GM15510 (cell line): Measurements from ENCODE around the gene IFIT1B.

Experiments
- POLR2A ChIP-seq: IDR thresholded peaks from 3 replicates; pipeline ENCODE4 v1.6.1; 2011; ENCODE audit warnings: borderline replicate concordance; ENCODE audit not compliant: insufficient read length; ENCODE audit errors: extremely low read depth

The IFIT1B gene

DNA sequence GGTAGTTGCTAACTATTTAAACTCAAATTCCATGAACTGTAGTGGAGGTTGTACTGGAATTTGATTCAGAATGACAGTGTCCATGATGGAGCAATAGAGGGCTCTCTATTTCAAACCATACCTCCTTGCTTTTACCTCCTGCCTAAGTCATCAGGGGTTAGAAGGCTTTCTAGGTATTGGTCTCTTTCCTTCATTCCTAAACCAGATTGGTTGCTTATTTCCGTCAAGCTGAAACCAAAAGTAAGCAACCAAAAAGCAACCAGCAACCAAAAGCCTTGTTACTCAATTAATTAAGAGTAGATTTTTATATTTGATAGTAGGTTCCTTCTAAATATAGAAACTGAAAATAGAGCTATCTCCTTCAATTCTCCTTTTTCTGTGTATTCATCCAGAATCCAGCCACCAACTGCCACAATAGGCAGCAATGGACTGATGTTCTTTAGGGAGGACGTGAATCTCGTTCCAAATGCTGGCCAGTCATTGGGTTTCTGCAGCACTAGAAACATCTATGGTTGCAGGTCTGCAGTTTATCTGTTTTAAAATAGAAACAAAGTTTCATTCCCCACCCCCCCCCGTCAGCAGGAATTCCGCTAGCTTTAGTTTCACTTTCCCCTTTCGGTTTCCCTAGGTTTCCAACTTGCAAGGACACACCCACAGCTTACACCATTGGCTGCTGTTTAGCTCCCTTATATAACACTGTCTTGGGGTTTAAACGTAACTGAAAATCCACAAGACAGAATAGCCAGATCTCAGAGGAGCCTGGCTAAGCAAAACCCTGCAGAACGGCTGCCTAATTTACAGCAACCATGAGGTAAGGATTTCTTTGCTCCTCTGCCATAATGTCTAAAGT is 14.3 kb downstream of the IFIT1B start, which contains the start of gene IFIT1:
TSS of gene IFIT1 (plus strand) at position 717 of the 850 bp plus-strand sequence. CDS start at position 807, 90 bp downstream.
- TF ChIP-seq POLR2A, result peak; percentile 62

DNA sequence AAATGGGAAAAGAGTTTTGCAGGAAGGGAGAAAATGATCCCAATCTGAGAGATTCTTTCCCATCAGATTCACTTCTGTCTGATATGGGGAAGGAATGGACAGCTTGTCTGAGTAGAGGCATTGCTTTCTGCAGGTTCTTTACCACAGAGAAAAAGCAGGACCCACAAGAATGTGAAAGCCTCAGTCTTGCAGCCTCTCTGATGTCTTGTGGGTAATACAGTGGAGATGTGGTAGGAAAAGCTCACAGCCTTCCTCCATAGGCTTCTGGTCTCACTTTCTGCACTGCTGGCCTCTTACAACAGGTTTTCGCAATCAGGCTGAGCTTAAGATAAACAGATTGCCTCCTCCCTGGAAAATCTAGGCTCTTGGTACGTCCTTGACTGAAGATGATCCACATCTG is 15.1 kb downstream of the IFIT1B start:
- no peak for TF ChIP-seq POLR2A

DNA sequence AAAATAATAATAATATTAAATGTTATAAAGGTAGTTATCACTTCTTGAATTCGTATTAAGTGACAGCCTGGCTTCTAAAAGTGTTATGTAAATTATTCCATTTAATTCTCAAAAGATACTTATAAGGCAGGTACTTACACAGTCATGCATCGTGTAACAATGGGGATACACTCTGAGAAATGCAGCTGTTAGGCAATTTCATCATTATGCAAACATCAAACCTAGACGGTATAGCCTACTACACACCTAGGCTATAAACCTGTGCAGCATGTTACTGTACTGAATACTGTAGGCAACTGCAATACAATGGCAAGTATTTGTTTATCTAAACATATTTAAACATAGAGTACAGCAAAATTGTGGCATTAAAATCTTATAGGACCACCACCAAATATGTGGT is 16.0 kb downstream of the IFIT1B start:
- TF ChIP-seq POLR2A, result no peak

DNA sequence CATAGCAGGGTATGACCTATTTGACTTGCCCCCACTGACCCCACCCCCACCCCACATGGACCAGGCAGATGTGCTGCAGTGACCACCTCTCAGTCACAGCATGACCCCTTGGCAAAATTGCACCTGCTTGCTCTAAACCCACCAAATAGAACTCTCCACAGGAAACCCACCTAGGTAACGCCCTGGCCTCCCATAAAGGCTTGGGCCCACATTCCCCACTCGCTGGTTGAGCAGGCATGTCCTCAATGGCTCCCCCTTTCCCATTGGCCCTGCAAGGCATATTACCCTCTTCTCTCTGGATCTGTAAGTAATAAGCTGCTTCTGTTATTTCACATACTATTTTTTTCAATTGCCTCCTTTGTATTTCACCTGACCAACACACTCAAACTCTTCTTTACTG is 17.3 kb downstream of the IFIT1B start:
- no peak for TF ChIP-seq POLR2A

DNA sequence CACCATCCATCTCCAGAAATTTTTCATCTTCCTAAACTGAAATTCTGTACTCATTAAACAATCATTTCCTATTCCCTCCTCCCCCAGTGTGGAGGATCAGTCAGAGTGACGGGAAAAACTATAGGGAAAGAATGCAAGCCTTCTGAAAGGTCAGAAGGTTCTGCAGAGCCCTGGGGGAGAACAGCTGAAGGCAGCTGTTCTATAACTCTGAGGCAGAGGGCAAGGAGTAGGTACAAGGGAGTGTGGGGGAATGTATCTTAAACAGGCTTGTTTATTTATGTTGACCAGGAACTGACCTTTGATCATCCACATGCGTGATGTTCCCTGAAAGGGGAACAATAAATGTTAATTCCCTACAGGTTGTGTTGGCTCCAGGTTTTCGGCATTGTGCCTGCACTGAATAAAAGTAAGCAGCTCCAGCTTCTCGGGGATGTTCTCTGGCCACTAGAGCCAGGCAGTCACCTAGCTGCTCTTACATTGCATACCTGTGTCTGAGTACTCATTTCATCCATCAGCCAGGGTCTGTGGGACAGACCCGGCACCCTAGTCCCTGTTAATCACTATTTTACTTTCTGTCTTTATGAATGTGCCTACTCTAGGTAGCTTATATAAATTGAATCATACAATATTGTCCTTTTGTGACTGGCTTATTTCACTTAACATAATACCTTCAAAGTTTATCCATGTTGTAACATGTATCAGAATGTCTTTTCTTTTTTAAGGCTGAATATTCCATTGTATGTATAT is 20.3 kb downstream of the IFIT1B start:
- no peak for TF ChIP-seq POLR2A

DNA sequence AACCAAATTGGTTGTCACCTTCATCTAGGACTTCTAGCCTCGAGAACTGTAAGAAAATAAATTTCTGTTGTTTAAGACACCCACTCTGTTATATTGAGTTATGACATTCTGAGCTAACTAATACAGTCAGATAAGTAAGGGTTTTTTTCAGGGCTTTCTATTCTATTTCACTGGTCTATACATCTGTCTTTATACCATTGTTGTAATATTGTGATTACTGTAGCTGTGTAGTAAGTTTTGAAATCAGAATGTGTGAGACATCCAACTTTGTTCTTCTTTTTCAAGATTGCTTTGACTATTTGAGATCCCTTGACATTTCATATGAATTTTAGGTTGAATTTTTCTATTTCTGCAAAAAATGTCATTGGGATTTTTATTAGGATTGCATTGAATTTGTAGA is 22.1 kb downstream of the IFIT1B start:
- TF ChIP-seq POLR2A, result no peak

DNA sequence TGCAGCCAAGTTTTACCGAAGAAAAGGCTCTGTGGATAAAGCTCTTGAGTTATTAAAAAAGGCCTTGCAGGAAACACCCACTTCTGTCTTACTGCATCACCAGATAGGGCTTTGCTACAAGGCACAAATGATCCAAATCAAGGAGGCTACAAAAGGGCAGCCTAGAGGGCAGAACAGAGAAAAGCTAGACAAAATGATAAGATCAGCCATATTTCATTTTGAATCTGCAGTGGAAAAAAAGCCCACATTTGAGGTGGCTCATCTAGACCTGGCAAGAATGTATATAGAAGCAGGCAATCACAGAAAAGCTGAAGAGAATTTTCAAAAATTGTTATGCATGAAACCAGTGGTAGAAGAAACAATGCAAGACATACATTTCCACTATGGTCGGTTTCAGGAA is 25.2 kb downstream of the IFIT1B start:
- TF ChIP-seq POLR2A, result no peak

DNA sequence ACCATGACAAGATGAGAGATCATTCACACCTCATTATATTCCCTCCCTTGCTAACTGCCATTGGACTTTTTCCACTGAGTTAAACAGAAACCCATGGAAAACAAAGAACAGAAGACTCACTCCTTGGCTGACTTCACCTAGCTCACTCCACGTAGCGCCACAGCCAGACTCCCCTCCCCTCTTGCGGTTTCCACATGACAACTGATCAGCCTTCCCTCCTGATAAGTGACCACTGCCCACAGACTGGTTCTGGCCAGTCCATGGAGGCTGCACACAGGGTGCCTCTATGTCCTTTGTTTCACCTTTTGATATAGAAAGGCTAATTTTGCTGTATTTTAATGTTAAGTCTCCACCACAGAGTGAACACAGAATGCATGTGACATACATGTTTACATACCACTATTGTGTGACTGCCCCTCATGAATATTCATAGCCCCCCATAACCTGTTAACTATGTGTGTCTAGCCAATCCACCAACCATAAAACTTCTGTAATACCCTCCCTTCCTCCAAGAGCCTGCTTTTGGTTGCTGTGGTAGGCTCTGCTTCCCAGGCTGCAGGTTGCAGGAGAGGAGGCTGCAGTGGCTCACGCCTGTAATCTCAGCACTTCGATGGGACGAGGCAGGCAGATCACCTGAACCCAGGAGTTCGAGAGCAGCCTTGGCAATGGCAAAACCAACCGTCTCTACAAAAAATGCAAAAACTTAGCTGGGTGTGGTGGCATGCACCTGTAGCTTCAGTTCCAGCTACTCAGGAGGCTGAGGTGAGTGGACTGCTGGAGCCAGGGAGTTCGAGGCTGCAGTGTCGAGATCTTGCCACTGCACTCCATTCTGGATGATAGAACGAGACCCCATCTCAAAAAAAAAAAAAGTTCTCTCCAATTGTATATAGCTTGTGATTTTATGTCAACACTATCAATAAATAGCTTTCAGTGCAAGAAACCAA is 26.5 kb downstream of the IFIT1B start:
- TF ChIP-seq POLR2A, result no peak

DNA sequence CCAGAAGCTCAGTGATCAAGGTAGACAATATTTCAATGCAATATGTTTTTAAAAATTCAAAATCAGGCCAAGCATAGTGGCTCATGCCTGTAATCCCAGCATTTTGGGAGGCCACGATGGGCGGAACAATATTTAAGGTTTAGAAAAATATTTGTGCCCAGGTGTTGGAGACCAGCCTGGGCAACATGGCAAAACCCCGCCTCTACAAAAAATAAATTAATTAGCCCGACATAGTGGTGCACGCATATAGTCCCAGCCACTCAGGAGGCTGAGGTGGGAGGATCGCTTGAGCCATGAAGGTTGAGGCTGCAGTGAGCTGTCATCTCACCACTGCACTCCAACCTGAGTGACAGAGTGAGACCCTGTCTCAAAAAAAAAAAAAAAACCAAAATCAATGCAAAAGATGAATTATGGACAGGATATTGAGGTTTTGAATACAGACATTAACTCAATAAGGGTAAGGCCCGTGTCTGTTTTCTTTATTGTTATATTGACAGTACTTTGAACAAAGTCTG is 35.6 kb downstream of the IFIT1B start:
- no peak for TF ChIP-seq POLR2A

DNA sequence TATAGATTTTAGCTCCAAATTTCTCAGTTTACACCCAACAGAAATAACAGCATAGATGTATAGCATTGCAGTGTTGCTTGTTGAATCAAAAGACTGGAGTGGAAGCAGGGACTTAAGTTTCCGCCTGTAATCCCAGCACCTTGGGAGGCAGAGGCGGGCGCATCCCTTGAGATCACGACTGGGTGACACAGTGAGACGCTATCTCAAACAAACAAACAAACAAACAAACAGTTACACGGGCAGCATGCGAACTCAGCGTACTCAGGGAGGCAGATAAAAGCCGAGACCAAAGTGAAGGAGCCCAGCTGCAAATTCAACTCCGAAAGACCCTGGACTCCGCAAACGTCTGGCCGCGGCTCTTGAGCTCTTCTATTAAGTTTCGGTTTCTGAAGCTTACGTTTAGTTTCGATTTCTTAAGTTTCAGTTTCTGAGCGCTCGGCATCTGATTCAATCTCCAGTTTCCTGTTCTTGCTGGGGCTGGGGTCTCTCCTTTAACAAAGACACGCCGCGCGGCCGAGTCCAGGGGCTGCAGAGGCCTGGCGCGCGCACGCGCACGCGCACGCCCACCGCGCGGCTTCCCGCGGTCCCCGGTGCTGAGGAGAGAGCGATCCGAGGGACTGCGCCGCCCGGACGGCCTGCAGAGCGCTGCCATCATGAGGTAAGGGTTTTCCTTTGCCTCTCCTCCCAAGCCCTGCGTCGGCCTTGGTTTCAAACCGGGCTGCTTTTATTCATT is 36.5 kb downstream of the IFIT1B start, which contains the start of gene IFIT5:
TSS of gene IFIT5 (plus strand) at position 423 of the 733 bp plus-strand sequence. CDS start at position 654, 231 bp downstream.
- peak; percentile 51 for TF ChIP-seq POLR2A

DNA sequence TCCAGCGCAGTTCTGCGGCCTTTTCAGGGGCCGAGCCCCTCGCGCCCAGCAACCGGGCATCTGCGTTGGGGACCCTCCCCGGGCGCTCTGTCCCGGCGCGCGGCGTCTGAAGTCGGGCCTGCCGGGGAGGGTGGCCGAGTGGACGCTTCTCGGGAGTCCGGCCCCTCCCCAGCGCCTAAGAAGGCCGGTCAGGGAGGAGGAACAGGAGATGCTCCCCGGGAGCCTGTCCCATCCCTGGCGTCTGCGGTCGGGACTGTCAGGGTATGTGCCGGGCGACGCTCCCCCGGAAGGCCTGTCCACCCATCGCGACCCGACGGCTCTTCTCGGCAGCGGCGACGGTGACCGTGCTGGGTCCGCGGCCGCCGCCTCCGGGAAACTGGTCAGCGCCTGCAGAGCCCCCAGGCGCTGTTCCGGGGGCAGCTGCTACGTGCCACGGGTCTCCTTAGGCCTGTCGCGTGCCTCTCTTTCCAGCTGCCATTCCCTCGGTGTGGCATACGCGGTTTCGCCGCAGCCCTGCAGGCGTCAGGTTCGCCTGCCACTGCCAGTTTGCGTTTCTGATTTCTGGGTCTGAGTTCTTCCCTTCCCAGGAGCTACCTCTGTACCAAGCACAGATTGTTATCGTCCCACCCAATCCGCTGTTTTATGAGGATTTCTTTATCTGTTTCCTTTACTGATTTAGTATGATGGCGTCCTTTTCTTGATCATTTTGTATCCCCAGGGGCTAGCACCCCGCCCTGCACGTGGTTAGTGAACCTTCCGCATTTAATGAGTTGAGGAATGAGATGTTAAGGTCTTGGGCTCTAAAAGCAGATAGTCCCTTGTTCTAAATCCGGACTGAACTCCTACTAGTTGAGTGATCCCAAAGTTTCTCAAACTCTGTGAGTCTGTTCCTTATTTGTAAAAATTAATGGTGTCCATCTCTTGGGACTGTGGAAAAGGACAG is 37.3 kb downstream of the IFIT1B start:
- no peak for TF ChIP-seq POLR2A

DNA sequence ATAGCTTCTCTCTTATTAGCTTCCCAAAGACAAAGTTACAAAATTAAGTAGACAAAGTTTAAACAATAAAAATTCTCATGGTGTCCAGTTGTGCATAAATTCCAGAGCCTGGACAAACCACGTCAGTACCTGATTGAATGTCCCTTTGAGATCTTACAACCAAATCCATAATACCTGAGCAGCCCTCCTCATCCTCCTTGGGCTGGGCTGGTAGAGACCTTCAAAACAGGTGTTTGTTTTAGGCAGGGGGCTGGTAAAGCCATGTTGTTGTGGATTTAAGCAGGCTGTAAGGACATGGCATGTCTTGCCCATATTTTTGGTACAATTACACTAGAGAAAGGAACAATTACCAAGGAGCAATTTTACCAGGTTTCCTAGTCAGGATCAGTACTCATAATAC is 38.6 kb downstream of the IFIT1B start:
- TF ChIP-seq POLR2A, result no peak

DNA sequence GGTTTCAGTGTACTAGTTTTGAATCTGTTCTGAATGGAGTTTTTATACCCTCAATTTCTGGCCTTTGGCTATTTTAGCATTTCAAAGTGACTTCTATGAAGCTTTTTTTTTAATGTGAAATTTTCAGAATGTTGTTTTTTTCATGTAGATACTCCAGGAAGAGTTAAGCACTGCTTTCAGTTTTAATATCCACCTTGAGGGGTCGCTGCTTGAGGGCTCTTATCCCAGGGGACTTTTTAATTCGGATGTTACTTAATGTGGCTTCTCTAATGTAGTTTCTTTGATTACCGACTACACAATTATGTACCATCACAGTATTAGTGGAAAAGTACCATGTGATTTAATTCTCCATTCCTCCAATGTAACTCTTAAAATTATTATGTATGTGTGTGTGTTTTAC is 41.7 kb downstream of the IFIT1B start:
- TF ChIP-seq POLR2A, result no peak
